ENCODE measurements around the gene PIGO. TPM values are rescaled to one million over a fixed set of nuclear protein-coding genes. Genes with fewer than 3 reads are reported as not detected.
A peak's percentile ranks its signal among the peaks of the same experiment; 100 is the strongest.

PIGO gene
- total and polyA plus RNA-seq, 9 of the 15 experiments (the other 6 are each of a cell fraction or from before 2014, with no cell fraction given) = 5.4 to 13.7 (median 9.7) TPM

DNA sequence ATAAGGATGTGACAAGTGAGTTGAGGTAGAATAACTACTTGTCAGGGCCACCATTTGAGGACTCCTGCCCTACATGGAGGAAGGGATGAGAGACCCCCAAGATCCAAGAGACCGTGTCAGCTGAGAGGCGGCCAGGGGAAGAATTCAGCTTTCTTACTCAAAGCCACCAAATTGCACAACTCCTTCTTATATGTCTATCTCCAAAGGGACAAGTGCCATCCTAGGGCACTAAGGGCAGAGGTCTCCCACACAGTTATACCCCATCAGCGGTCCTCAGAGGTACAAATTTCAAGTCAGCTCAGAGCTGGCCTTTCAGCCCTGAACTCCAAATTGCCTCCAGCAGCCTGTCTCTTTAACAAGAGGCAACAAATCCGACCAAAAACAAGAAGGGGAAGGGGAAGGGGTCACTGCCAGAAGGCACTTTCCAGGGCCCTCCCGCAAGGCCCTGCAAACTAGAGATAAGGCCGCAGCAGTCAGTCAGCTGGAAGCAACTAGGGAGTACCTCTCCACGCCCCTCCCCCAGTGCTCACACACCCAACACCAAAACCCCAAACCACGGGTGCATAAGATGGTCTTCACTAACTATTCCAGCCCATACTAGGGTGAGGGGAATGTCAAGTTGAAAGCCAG lies 12.7 kb upstream of the PIGO start (continued):
- TF ChIP-seq, protein P1, sequence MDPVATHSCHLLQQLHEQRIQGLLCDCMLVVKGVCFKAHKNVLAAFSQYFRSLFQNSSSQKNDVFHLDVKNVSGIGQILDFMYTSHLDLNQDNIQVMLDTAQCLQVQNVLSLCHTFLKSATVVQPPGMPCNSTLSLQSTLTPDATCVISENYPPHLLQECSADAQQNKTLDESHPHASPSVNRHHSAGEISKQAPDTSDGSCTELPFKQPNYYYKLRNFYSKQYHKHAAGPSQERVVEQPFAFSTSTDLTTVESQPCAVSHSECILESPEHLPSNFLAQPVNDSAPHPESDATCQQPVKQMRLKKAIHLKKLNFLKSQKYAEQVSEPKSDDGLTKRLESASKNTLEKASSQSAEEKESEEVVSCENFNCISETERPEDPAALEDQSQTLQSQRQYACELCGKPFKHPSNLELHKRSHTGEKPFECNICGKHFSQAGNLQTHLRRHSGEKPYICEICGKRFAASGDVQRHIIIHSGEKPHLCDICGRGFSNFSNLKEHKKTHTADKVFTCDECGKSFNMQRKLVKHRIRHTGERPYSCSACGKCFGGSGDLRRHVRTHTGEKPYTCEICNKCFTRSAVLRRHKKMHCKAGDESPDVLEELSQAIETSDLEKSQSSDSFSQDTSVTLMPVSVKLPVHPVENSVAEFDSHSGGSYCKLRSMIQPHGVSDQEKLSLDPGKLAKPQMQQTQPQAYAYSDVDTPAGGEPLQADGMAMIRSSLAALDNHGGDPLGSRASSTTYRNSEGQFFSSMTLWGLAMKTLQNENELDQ (CRISPR knock-in tag; IDR thresholded peaks at IDR 0.05; ENCODE audit: borderline replicate concordance) = no peak
- TF ChIP-seq SREBF1 (IDR thresholded peaks at IDR 0.05; ENCODE audit: borderline replicate concordance, low read depth, low read length) = no peak
- no peak for TF ChIP-seq SIRT6 (IDR thresholded peaks at IDR 0.05; ENCODE audit: low read depth, low read length)
- TF ChIP-seq ZNF316 (IDR thresholded peaks at IDR 0.05) = no peak
- 0 out of 2 replicates have a peak, but pooled peaks have one; percentile 39 for TF ChIP-seq ZNF175 (CRISPR knock-in tag; IDR thresholded peaks at IDR 0.05; ENCODE audit: low read depth)
- TF ChIP-seq CBX2 (IDR thresholded peaks at IDR 0.05; ENCODE audit: insufficient read depth, low read length, poor library complexity, severe bottlenecking) = no peak
- peak; percentile 92; the same call in 1 of the 2 replicates for TF ChIP-seq ZNF395 (CRISPR knock-in tag; IDR thresholded peaks at IDR 0.05)
- TF ChIP-seq ZNF764 (CRISPR knock-in tag; IDR thresholded peaks at IDR 0.05; ENCODE audit: low read depth) = no peak
- TF ChIP-seq USF2 (CRISPR knock-in tag; IDR thresholded peaks at IDR 0.05) = no peak
- no peak for TF ChIP-seq SMAD2 (IDR thresholded peaks at IDR 0.05; ENCODE audit: low read depth, low read length)
- TF ChIP-seq ZNF445 (CRISPR knock-in tag; IDR thresholded peaks at IDR 0.05; ENCODE audit: low read depth) = no peak
- no peak for TF ChIP-seq RAD51 (IDR thresholded peaks at IDR 0.05; ENCODE audit: borderline replicate concordance, low read depth)
- no peak for TF ChIP-seq NUFIP1 (IDR thresholded peaks at IDR 0.05; ENCODE audit: partially characterized antibody)
- TF ChIP-seq ZNF253 (CRISPR knock-in tag; conservative IDR thresholded peaks at IDR 0.05) = no peak
- no peak for TF ChIP-seq SRSF1 (IDR thresholded peaks at IDR 0.05; ENCODE audit: low read depth, low read length)
- TF ChIP-seq RBM14 (IDR thresholded peaks at IDR 0.05; ENCODE audit: borderline replicate concordance, insufficient read depth, low read depth, low read length) = no peak
- TF ChIP-seq, protein P2, sequence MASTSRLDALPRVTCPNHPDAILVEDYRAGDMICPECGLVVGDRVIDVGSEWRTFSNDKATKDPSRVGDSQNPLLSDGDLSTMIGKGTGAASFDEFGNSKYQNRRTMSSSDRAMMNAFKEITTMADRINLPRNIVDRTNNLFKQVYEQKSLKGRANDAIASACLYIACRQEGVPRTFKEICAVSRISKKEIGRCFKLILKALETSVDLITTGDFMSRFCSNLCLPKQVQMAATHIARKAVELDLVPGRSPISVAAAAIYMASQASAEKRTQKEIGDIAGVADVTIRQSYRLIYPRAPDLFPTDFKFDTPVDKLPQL (IDR thresholded peaks at IDR 0.05; ENCODE audit: extremely low read depth, insufficient read length) = no peak
- TF ChIP-seq ZNF668 (CRISPR knock-in tag; IDR thresholded peaks at IDR 0.05) = no peak
- TF ChIP-seq NR1H2 (CRISPR knock-in tag; IDR thresholded peaks at IDR 0.05) = no peak
- TF ChIP-seq, protein P3, sequence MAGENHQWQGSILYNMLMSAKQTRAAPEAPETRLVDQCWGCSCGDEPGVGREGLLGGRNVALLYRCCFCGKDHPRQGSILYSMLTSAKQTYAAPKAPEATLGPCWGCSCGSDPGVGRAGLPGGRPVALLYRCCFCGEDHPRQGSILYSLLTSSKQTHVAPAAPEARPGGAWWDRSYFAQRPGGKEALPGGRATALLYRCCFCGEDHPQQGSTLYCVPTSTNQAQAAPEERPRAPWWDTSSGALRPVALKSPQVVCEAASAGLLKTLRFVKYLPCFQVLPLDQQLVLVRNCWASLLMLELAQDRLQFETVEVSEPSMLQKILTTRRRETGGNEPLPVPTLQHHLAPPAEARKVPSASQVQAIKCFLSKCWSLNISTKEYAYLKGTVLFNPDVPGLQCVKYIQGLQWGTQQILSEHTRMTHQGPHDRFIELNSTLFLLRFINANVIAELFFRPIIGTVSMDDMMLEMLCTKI (IDR thresholded peaks at IDR 0.05; ENCODE audit: partially characterized antibody) = no peak
- no peak for TF ChIP-seq ZNF766 (CRISPR knock-in tag; conservative IDR thresholded peaks at IDR 0.05)
- TF ChIP-seq NBN (IDR thresholded peaks at IDR 0.05; ENCODE audit: low read depth) = peak; percentile 85

Measured in K562 (cell line).